Muscle layer of duodenum (tissue), 2 donors: Measurements from ENCODE around the gene CEP72.
A peak's percentile ranks its signal among the peaks of the same experiment; 100 is the strongest.

ENCODE experiments used
- H3K27ac ChIP-seq: one replicate; pipeline ENCODE4 v1.7.0; 2013; ENCODE audit warnings: mild to moderate bottlenecking, low read length
- H3K27me3 ChIP-seq: one replicate; pipeline ENCODE4 v1.7.0; 2013; ENCODE audit warnings: low read depth, mild to moderate bottlenecking, control low read depth, low read length
- H3K36me3 ChIP-seq, 2 donors: one replicate each; pipeline ENCODE4 v1.7.0; 2013; ENCODE audit warnings: low read length in 2 of 2, control low read depth in 1 of 2, mild to moderate bottlenecking in 1 of 2; ENCODE audit not compliant: insufficient read depth in 2 of 2, control insufficient read depth in 1 of 2
- H3K4me1 ChIP-seq, 2 donors: one replicate each; pipeline ENCODE4 v1.7.0; 2013; ENCODE audit warnings: low read length in 2 of 2, mild to moderate bottlenecking in 2 of 2, control low read depth in 1 of 2, moderate library complexity in 1 of 2; ENCODE audit not compliant: insufficient read depth in 2 of 2, control insufficient read depth in 1 of 2
- H3K4me3 ChIP-seq, 2 donors: one replicate each; pipeline ENCODE4 v1.7.0; 2013; ENCODE audit warnings: low read length in 2 of 2, low read depth in 1 of 2, mild to moderate bottlenecking in 1 of 2
- H3K9me3 ChIP-seq, 2 donors: one replicate each; pipeline ENCODE4 v1.7.0; 2013; ENCODE audit warnings: low read length in 2 of 2, control low read depth in 1 of 2, mild to moderate bottlenecking in 1 of 2; ENCODE audit not compliant: control insufficient read depth in 1 of 2
- donor health status: healthy.

The CEP72 gene

GRCh38 chr5:671459-672328 lies 59.6 kb downstream of the CEP72 start:
- Histone ChIP-seq H3K9me3 (no peaks in the 10 kb centered on the region), H3K4me3 (peak overlapping the region; percentile 37 to 53), H3K36me3 (peaks cover 0 to 8% of the 10 kb centered on the region in 2 donors), H3K27ac (no peak overlapping the region), H3K27me3 (no peaks in the 10 kb centered on the region), H3K4me1 (peaks cover 12 to 78% of the 10 kb centered on the region in 2 donors)

DNA sequence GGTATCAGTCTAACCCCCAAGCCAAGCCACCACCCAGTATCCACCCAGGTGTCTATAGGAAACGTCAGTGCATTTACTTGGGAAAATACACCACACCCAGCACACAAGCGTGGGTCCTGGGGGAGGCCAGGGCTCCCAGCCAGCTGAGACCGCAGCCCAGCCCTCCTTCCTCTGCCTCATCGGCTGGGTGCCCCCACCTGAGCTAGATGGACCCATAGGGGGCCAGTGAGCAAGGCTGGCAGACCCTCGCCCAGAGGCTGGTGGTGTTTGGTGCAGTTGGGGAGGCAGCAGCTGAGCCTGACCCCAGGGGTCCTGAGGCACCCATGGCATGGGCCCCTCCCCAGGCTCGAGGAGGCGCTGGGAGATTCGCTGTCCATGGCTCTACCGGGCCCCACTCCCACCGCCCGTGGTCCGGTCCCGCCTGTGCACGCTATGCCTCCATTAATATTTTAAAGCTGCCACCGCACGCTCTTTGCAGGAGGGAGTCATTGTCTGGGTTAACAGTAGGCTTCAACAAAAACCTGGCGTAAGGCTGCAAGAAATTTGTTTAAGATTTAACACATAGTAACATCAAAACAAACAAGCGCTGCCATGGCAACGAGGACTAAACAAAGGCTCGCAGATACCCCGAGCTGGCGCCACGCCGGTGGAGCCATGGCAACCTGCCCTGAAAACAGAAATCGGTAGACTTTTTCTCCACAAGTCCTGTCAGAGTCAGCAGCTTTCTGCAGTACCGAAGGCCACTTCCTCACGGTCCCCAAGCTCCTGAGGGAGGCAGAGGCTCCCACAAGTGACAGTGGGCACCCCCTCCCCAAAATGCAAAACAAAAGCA lies 60.4 kb downstream of the CEP72 start:
- Histone ChIP-seq H3K4me1 (peaks cover 12 to 78% of the 10 kb centered on the region in 2 donors), H3K27me3 (no peaks in the 10 kb centered on the region), H3K9me3 (no peaks in the 10 kb centered on the region), H3K4me3 (peak overlapping the region; percentile 37 to 53), H3K36me3 (no peaks in the 10 kb centered on the region), H3K27ac (no peak overlapping the region)

DNA sequence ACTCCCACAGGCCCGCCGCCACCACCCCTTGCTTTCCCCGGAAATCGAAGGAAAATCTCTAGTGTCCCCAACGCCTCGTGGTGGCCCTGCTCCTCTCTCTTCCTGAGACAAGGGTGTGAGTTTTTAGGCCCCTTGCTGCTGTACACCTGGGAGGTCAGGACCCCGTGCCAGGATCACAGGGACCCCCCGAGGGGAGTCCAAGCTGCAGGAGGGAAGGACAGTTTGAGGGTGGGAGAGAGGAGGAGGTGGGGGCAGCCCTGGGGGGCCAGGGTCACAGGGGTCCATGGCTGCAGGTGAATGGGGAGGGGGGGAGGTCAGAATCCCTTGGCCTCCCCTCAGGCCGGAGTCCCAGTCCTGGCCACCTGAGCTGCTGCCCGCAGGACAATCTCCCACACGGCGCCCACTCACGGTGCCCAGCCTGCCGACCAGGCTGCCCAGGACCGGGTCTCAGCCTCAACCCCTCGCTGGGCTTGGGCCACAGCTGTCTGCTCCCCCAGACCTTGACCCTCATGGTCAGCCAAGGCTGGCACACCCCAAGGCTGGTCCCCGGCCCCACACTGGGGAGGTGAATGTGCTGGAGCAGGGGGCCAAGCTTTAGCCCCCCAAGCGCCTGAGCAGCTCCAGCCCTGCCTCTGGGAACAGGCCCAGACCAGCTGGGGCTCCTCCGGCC lies 61.2 kb downstream of the CEP72 start:
- Histone ChIP-seq H3K27ac (no peak overlapping the region), H3K9me3 (no peaks in the 10 kb centered on the region), H3K4me3 (peak overlapping the region; percentile 30 to 53), H3K36me3 (no peaks in the 10 kb centered on the region), H3K4me1 (peaks cover 12 to 78% of the 10 kb centered on the region in 2 donors), H3K27me3 (no peaks in the 10 kb centered on the region)

- Histone ChIP-seq H3K4me3 (peak overlapping the region in 1 of 2 donors; percentile 53), H3K27ac (no peak overlapping the region), H3K9me3 (no peaks in the 10 kb centered on the region), H3K36me3 (no peaks in the 10 kb centered on the region), H3K4me1 (peaks cover 12 to 73% of the 10 kb centered on the region in 2 donors), H3K27me3 (no peaks in the 10 kb centered on the region)
These were observed 61.9 kb downstream of the CEP72 start for GRCh38 chr5:673831-674629.

DNA sequence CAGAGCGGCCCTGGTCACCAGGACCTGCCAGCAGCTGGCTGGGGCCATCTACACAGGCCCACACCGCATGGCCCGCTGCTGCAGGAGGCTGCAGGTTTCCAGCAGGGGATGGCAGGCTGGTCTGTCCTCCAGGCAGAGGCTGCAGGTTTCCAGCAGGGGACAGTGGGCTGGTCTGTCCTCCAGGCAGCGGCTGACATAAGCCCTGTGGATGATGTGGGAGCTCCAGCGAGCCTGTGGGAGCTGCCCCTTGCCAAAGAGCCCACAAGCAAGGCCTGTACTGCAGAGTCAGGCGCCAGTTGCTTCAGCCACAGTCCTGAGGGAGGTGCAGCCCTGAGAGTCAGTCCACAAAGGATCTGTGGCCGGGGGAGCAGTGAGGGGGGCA lies 62.5 kb downstream of the CEP72 start:
- Histone ChIP-seq H3K36me3 (no peaks in the 10 kb centered on the region), H3K4me3 (no peak overlapping the region)

DNA sequence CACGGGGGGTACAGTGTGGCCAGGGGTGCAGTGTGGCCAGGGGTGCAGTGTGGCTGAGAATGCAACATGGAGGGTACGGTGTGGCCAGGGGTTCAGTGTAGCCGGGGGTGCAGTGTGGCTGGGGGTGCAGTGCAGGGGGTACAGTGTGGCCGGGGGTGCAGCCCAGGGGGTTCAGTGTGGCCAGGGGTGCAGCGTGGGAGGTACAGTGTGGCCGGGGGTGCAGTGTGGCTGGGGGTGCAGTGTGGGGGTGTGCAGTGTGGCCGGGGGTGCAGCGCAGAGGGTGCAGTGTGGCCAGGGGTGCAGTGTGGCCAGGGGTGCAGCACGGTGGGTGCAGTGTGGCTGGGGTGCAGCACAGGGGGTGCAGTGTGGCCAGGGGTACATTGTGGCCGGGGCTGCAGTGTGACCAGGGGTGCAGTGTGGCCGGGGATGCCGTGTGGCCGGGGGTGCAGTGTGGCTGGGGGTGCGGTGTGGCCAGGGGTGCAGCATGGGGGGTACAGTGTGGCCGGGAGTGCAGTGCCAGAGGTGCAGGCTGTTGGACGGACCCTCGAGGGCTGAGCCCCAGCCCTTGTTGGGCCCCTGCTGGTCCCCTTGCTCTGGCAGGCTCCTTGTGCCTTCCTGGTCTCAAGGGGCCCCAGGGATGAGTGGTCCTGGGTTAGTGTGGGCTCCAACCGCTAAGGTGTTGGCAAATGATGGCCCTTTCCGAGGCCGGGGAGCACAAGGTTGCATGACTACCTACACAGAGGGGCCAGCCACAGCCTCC lies 63.2 kb downstream of the CEP72 start:
- peaks cover 12 to 63% of the 10 kb centered on the region in 2 donors for H3K4me1 ChIP-seq
- H3K9me3 ChIP-seq, result no peaks in the 10 kb centered on the region
- no peaks in the 10 kb centered on the region for H3K36me3 ChIP-seq
- H3K27ac ChIP-seq, result no peak overlapping the region
- no peak overlapping the region for H3K4me3 ChIP-seq
- H3K27me3 ChIP-seq, result no peaks in the 10 kb centered on the region

More for the DNA sequence above, 62.5 kb downstream of the CEP72 start:
- Histone ChIP-seq H3K4me1 (peaks cover 12 to 70% of the 10 kb centered on the region in 2 donors), H3K9me3 (no peaks in the 10 kb centered on the region), H3K27ac (no peak overlapping the region), H3K27me3 (no peaks in the 10 kb centered on the region)

DNA sequence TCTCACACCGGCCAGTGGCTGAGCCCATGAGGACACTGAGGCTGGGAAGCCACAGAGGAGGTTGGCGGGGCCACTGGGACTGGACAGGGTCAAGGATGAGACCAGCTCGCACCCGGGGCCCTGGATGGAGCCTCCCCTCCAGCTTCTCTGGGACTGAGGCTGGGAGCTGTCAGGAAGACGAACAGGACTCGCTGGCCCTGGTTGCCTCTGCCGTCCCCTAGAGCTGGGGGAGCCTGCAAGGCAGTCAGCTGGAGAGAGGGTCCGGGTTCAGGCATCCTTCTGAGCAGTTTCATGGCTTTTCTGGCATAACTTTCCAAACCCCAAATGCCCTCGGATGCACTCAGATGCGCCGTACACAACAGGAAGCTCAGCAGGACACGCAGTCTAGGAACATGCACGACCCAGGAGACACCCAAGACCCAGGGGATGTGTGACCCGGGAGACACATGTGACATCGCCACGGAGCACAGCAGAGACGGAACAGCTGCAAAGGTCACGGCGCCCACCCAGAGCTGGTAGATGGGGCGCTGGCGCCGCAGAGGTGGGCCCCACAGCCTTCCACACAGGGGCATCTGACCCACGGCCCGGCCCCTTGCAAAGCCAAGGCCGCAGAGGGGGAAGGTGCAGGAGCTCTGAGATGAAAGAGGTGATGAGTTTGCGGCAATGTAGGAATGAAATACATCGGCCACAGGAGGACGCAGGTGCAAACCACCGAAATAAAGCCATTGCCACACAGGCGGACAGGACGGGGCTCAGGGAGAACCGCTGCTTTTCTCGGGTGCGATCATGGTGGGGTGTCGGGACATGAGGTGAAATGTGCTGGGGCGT lies 63.9 kb downstream of the CEP72 start:
- no peaks in the 10 kb centered on the region for H3K9me3 ChIP-seq
- H3K4me3 ChIP-seq, result no peak overlapping the region
- H3K4me1 ChIP-seq, result peaks cover 12 to 55% of the 10 kb centered on the region in 2 donors
- H3K27me3 ChIP-seq, result no peaks in the 10 kb centered on the region
- H3K36me3 ChIP-seq, result no peaks in the 10 kb centered on the region
- no peak overlapping the region for H3K27ac ChIP-seq

DNA sequence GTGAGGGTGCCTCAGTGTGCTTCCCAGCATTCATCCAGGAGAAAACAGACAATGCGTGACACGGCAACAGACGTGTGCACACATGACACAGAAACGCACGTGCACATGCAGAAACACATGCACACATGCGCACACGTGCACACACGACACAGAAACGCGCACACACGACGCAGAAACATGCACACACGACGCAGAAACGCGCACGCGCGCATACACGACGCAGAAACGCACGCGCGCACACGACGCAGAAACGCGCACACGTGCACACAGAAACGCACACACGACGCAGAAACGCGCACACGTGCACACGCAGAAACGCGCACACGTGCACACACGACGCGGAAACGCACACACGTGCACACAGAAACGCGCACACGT lies 64.5 kb downstream of the CEP72 start:
- Histone ChIP-seq H3K9me3 (no peaks in the 10 kb centered on the region), H3K27ac (no peak overlapping the region), H3K27me3 (no peaks in the 10 kb centered on the region), H3K36me3 (no peaks in the 10 kb centered on the region), H3K4me3 (no peak overlapping the region), H3K4me1 (peaks cover 12 to 52% of the 10 kb centered on the region in 2 donors)

- Histone ChIP-seq H3K27ac (no peak overlapping the region), H3K27me3 (no peaks in the 10 kb centered on the region), H3K9me3 (no peaks in the 10 kb centered on the region), H3K36me3 (no peaks in the 10 kb centered on the region), H3K4me3 (no peak overlapping the region), H3K4me1 (peaks cover 4 to 45% of the 10 kb centered on the region in 2 donors)
These were observed 65.3 kb downstream of the CEP72 start for GRCh38 chr5:677131-678101.
